A549 treated with Mapracorat at 1 μM for 4 hours (cell line): ENCODE data around the gene OR5B3. TPM values are rescaled to one million over a fixed set of nuclear protein-coding genes. Genes with fewer than 3 reads are reported as not detected.

Experiments used
- total RNA-seq: library from RNA; stranded (reverse); fragments of 200-300 nt; extraction: Qiagen RNA extraction; gene quantifications from 5 replicates; pipeline ENCODE4 v1.2.3, GENCODE V29; 2022

The OR5B3 gene
- not detected in 5 replicates for total RNA-seq

DNA sequence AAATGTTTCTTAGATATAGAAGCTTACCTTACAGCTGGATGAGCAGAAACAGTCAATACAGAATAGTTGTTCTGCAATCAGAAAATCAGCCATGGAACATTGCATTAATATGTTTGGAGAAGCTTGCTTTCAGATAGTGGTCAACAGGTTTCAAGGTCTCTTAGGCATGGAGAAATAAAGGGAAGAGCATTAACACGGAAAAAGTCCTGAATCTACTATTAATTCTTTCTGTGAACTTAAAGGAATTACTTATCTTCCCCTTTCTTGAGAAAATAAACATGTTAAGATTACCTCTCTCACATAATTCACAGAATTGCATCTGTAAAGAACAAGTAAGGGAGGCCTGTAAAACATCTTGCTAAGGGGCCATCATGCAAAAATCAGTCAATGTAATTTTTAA, at the start of gene OR5B3:
OR5B3 (minus strand) TSS at position 101 of the 400 bp plus-strand sequence. CDS start 3,465 bp downstream, outside the sequence.

DNA sequence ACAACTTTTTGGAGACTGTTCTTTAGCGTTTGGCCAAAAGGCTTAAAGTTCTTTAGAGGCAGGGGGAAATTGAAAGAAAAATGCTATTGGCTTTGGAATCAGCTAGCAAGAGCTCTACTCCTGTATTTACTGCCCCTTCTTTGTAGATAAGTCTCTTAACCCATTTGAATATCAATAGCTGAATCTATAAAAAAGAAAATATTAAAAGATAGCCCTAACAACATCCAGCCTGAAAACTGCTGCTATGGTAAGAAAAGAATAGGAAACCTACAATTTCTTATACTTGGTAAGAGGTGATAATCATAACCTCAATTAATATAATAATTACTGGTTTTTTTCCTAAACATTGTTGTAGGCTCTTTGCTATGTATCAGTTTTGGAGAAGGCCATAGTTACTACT, 35.5 kb upstream of the OR5B3 start, which contains the start of gene OR5B12:
OR5B12 (minus strand) TSS at position 101 of the 400 bp plus-strand sequence. CDS start 2,085 bp downstream, outside the sequence.

DNA sequence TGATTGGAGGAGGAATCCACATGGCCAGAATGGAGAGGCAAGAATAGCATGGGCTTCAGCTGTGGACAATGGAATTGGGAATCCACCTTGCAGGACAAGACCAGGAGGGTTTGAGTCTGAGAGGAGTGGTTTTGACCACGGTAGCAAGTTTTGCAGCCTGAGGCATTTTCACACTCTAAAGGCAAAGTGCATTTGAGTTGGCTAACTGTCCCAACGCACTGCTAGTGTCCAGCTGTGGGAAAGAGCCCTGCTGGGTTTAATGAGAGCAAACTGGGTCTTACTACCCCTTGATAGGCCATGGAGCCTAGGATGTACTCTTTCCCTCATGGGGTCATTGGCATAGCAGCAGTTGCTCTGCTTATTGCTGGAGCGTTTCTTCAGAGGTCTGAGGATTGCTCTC, 21.3 kb upstream of the OR5B3 start, which contains the start of gene OR5B2:
OR5B2 (minus strand) TSS at position 101 of the 400 bp plus-strand sequence. CDS start 4,860 bp downstream, outside the sequence.

DNA sequence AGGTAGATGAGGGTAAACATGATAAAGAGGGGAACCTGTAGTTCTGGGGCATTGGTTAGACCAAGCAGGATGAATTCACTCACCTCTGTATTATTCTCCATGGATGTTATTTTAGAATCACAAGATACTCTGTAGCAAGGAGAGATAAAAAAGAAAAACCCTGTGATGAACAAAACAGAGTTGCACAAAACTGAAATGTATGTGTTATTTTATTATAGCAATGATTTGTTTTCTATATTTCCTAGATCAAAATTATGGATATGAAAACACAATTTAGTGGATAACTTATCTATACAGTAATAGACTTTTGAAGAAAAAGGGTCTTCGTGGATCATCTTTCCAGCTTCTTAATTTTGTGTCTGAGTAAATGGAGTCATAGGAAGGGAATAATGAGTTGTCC, 47.7 kb downstream of the OR5B3 start, which contains the start of gene OR5B17:
OR5B17 (minus strand) TSS at position 101 of the 400 bp plus-strand sequence; CDS start at position 101, 0 bp downstream.

Other genes starting within 250 kb of the OR5B3 start
- gene OR9Q2, start 217.8 kb downstream of the OR5B3 start, total RNA-seq: not detected in 5 replicates
- gene OR1S2, start 202.7 kb downstream of the OR5B3 start, total RNA-seq: not detected in 5 replicates
- gene OR1S1, start 194.2 kb downstream of the OR5B3 start, total RNA-seq: not detected in 5 replicates
- gene OR10Q1, start 178.0 kb downstream of the OR5B3 start, total RNA-seq: not detected in 5 replicates
- gene OR10W1, start 138.6 kb downstream of the OR5B3 start, total RNA-seq: not detected in 5 replicates
- gene OR5B17, start 47.8 kb downstream of the OR5B3 start, total RNA-seq: not detected in 5 replicates
- gene OR5B2, start 21.2 kb upstream of the OR5B3 start, total RNA-seq: not detected in 5 replicates
- gene OR5B12, start 35.4 kb upstream of the OR5B3 start, total RNA-seq: not detected in 5 replicates
- gene OR5B21, start 101.2 kb upstream of the OR5B3 start, total RNA-seq: not detected in 5 replicates
- 2.2 to 2.8 TPM (median 2.5 TPM) in 5 replicates for gene LPXN, start 169.0 kb upstream of the OR5B3 start, total RNA-seq
- gene ZFP91, start 172.2 kb upstream of the OR5B3 start, total RNA-seq: 33.2 to 39.9 TPM (median 37.7 TPM) in 5 replicates
- 1.2 to 1.4 TPM (median 1.3 TPM) in 5 replicates for gene CNTF, start 215.8 kb upstream of the OR5B3 start, total RNA-seq